SKM-1 (cell line): Measurements from ENCODE around the gene PTPN13.

ENCODE experiments used
- DNase-seq: peaks from one replicate; lab custom pipeline; 2025; ENCODE audit not compliant: unreplicated experiment; lab: John Stamatoyannopoulos, UW

The PTPN13 gene

GRCh38 chr4:86592553-86593249, 1.4 kb upstream of the PTPN13 start:
- DNase-seq: no peak

GRCh38 chr4:86594559-86595425, 677 bp downstream of the PTPN13 start:
- DNase-seq: peak; percentile 80

- DNase-seq: no peak
These were observed 1.3 kb downstream of the PTPN13 start for GRCh38 chr4:86595426-86595805.

GRCh38 chr4:86596807-86597206, 2.7 kb downstream of the PTPN13 start:
- no peak for DNase-seq

GRCh38 chr4:86600007-86600653, 6.0 kb downstream of the PTPN13 start:
- no peak for DNase-seq

GRCh38 chr4:86603311-86603885, 9.3 kb downstream of the PTPN13 start:
- DNase-seq: no peak

GRCh38 chr4:86606809-86607208, 12.7 kb downstream of the PTPN13 start:
- DNase-seq: no peak

GRCh38 chr4:86608757-86609375, 14.8 kb downstream of the PTPN13 start:
- no peak for DNase-seq

- DNase-seq: no peak
These were observed 17.6 kb downstream of the PTPN13 start for GRCh38 chr4:86611757-86612156.

- DNase-seq: no peak
These were observed 19.6 kb downstream of the PTPN13 start for GRCh38 chr4:86613734-86614133.

GRCh38 chr4:86614865-86615264, 20.8 kb downstream of the PTPN13 start:
- DNase-seq: no peak

GRCh38 chr4:86615501-86615900, 21.4 kb downstream of the PTPN13 start:
- no peak for DNase-seq

GRCh38 chr4:86619656-86620055, 25.5 kb downstream of the PTPN13 start:
- no peak for DNase-seq

GRCh38 chr4:86621435-86621834, 27.3 kb downstream of the PTPN13 start:
- no peak for DNase-seq

- DNase-seq: no peak
These were observed 32.0 kb downstream of the PTPN13 start for GRCh38 chr4:86626066-86626465.

GRCh38 chr4:86627462-86628135, 33.5 kb downstream of the PTPN13 start:
- DNase-seq: no peak

GRCh38 chr4:86630629-86631028, 36.5 kb downstream of the PTPN13 start:
- no peak for DNase-seq

- DNase-seq: no peak
These were observed 37.1 kb downstream of the PTPN13 start for GRCh38 chr4:86631166-86631565.

GRCh38 chr4:86633854-86634253, 39.7 kb downstream of the PTPN13 start:
- no peak for DNase-seq

GRCh38 chr4:86640469-86640868, 46.4 kb downstream of the PTPN13 start:
- DNase-seq: no peak
